Stomach (tissue), 4 donors: ENCODE results near the gene ZNF219.

Experiments used
- POLR2AphosphoS5 ChIP-seq, 3 donors: sonication (generic); formaldehyde crosslinking; IDR thresholded peaks; one replicate each; pipeline ENCODE4 v1.6.1; 2016; ENCODE audit warnings: antibody characterized with exemption in 3 of 3
- TF ChIP-seq, protein P1 (sequence below), 7 experiments: fragments of 450-650 bp in 4 of 7; fragments of 200-600 bp in 3 of 7; sonication (generic) in 3 of 7; IDR thresholded peaks; one replicate each; pipeline ENCODE4 v1.5.1; 2016 to 2019; ENCODE audit warnings: antibody characterized with exemption in 7 of 7, control low read depth in 2 of 7, mild to moderate bottlenecking in 1 of 7

GRCh38 chr14:21087294-21088091 is 11.0 kb downstream of the ZNF219 start:
- TF ChIP-seq, protein P1, sequence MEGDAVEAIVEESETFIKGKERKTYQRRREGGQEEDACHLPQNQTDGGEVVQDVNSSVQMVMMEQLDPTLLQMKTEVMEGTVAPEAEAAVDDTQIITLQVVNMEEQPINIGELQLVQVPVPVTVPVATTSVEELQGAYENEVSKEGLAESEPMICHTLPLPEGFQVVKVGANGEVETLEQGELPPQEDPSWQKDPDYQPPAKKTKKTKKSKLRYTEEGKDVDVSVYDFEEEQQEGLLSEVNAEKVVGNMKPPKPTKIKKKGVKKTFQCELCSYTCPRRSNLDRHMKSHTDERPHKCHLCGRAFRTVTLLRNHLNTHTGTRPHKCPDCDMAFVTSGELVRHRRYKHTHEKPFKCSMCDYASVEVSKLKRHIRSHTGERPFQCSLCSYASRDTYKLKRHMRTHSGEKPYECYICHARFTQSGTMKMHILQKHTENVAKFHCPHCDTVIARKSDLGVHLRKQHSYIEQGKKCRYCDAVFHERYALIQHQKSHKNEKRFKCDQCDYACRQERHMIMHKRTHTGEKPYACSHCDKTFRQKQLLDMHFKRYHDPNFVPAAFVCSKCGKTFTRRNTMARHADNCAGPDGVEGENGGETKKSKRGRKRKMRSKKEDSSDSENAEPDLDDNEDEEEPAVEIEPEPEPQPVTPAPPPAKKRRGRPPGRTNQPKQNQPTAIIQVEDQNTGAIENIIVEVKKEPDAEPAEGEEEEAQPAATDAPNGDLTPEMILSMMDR (IDR thresholded peaks at IDR 0.05): no peak
- TF ChIP-seq POLR2AphosphoS5 (IDR thresholded peaks at IDR 0.05): peak in 1 of 3 donors; percentile 6
